Activated CD8-positive, alpha-beta T cell treated with anti-CD3 and anti-CD28 coated beads, Interleukin-2, amount 10 ng/mL, durations not matched to agents 7 days and 5 days (primary cell): ENCODE data around the gene CDH26. TPM values are rescaled to one million over a fixed set of nuclear protein-coding genes. Genes with fewer than 3 reads are reported as not detected.

Experiments used
- ATAC-seq: fragments of 150-1000 bp; cut with Tn5 transposase; one replicate; pipeline ENCODE4 v1.10.0; 2021; ENCODE audit warnings: moderate library complexity
- CTCF ChIA-PET: fragments of 350-600 bp; sonication (Branson Sonifier 250); formaldehyde crosslinking; loops from one replicate; lab custom pipeline; 2021; ENCODE audit warnings: antibody characterized with exemption; lab: Charles Lee
- POLR2A ChIA-PET: fragments of 350-600 bp; sonication (Branson Sonifier 250); formaldehyde crosslinking; loops from one replicate; lab custom pipeline; 2021; ENCODE audit warnings: antibody characterized with exemption; lab: Charles Lee
- DNase-seq: peaks from one replicate; pipeline ENCODE4 v3.0.0-alpha.2; 2020
- H3K27ac Mint-ChIP-seq: one replicate; pipeline ENCODE4 v1.8.0; 2021; ENCODE audit warnings: mild to moderate bottlenecking, mixed read lengths
- H3K27me3 Mint-ChIP-seq: one replicate; pipeline ENCODE4 v1.8.0; 2021; ENCODE audit warnings: low read depth, mixed read lengths
- H3K36me3 Mint-ChIP-seq: one replicate; pipeline ENCODE4 v1.8.0; 2021; ENCODE audit warnings: low read depth, mixed read lengths
- H3K4me1 Mint-ChIP-seq: one replicate; pipeline ENCODE4 v1.8.0; 2021; ENCODE audit warnings: low read depth, mixed read lengths
- H3K4me3 Mint-ChIP-seq: one replicate; pipeline ENCODE4 v1.8.0; 2021; ENCODE audit warnings: mild to moderate bottlenecking, mixed read lengths
- H3K9me3 Mint-ChIP-seq: one replicate; pipeline ENCODE4 v1.8.0; 2022; ENCODE audit warnings: mixed read lengths; ENCODE audit not compliant: insufficient read depth
- total RNA-seq, 2 experiments: library from RNA; stranded (reverse); gene quantifications; one replicate each; pipeline ENCODE4 v1.2.3, GENCODE V29; 2021

The CDH26 gene
- under 1 TPM; 0.26 to 0.34 TPM for total RNA-seq

DNA sequence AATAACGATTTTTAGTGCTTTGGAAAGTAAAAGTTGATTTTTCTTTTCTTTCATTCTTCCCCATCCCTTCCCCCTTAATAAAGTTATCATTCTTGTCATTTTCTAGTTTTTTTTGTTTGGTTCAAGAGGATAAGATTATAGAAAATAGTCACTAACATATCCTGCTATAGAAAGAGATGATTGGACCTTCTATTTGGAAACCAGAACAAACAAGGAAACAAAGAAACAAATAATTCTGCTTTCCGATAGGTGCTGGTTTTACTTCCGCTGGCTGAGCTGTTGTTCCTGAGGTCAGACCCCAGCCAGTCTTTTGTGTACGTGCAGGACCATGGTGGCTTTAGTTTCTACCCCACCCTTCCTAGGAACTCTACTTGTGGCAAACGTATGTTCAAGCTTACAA lies at the start of gene CDH26:
TSS of gene CDH26 (plus strand) at position 301 of the 400 bp plus-strand sequence. CDS start 304 bp downstream, outside the sequence.
- ChIA-PET POLR2A (no interaction called here), CTCF (interaction anchor here (0.9 kb wide), 1 partner anchor 24 kb away, joined by 4 read pairs; no protein-coding TSS in a partner anchor)
- Mint-ChIP-seq H3K4me3 (no peak within 1 kb of the TSS), H3K27ac (no peak within 1 kb of the TSS), H3K27me3 (no peaks in the 10 kb centered on the region), H3K4me1 (no peaks in the 10 kb centered on the region), H3K36me3 (no peaks in the 10 kb centered on the region), H3K9me3 (no peaks in the 10 kb centered on the region)
- DNase-seq (no peak), ATAC-seq (no peak)

DNA sequence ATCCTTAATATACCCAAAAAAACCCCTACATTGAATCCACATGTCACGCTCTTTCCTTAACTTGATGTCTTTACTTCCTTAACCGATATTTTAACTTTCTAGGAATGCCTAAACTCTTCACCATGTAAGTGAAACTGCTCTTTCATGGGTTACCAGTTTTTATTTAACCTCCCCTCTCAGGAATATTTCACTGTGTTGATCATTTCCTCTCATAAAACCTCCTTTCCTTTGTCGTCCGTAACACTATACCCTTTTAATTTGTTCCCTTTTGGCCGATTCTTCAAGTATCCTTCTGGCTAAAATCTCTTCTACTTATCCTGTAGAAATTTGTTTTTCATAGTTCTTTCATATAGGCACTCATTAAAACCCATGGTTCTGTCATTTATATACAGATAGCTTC lies 49.4 kb upstream of the CDH26 start:
- Mint-ChIP-seq H3K36me3 (no peaks in the 10 kb centered on the region), H3K27me3 (peaks cover 3% of the 10 kb centered on the region), H3K9me3 (no peaks in the 10 kb centered on the region), H3K4me3 (no peak overlapping the region), H3K4me1 (no peaks in the 10 kb centered on the region), H3K27ac (no peak overlapping the region)
- DNase-seq (no peak), ATAC-seq (no peak)
- CTCF ChIA-PET = interaction anchor here (1.4 kb wide), 1 partner anchor 12 kb away, joined by 3 read pairs; no protein-coding TSS in a partner anchor
- POLR2A ChIA-PET = no interaction called here

DNA sequence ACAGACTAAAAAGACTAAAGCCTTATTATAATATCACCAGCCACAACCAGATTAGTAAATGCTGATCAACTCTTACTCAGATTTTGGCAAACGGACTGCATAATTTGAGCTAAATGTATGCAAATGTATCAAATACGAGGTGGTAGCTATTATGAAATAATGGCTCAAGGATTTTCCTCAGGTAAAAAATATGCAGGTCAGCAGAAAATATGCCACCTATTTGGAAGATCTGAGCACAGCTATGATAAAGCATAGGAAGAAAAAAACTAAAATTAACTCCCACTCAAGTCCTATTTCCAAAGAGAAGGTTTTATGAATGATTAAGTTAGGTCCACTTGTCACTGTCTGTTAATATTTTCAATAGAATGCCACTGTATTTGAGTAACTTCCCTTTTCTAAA lies 47.2 kb upstream of the CDH26 start:
- Mint-ChIP-seq H3K27ac (no peak overlapping the region), H3K9me3 (no peaks in the 10 kb centered on the region)

DNA sequence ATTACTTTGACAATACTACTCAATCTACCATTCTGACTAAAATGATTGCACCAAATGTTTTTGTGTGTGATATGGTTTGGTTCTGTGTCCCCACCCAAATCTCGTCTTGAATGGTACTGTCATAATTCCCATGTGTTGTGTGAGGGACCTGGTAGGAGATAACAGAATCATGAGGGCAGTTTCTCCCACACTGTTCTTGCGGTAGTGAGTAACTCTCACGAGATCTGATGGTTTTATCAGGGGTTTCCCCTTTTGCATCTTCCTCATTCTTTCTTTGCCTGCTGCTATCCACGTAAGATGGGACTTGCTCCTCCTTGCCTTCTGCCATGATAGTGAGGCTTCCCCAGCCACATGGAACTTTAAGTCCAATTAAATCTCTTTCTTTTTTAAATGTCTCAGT lies 45.6 kb upstream of the CDH26 start:
- no peaks in the 10 kb centered on the region for H3K36me3 Mint-ChIP-seq
- ATAC-seq (no peak), DNase-seq (no peak)
- POLR2A ChIA-PET = no interaction called here
- CTCF ChIA-PET = interaction anchor here (1.4 kb wide), 1 partner anchor 22 kb away, joined by 5 read pairs; no protein-coding TSS in a partner anchor
- no peak overlapping the region for H3K27ac Mint-ChIP-seq
- H3K27me3 Mint-ChIP-seq = no peaks in the 10 kb centered on the region
- no peaks in the 10 kb centered on the region for H3K4me1 Mint-ChIP-seq
- H3K9me3 Mint-ChIP-seq = no peaks in the 10 kb centered on the region
- no peak overlapping the region for H3K4me3 Mint-ChIP-seq

More for the DNA sequence above, 47.2 kb upstream of the CDH26 start:
- ChIA-PET CTCF (interaction anchor here (1.3 kb wide), 1 partner anchor 30 kb away, joined by 3 read pairs; no protein-coding TSS in a partner anchor), POLR2A (no interaction called here)
- Mint-ChIP-seq H3K36me3 (no peaks in the 10 kb centered on the region), H3K4me3 (no peak overlapping the region), H3K4me1 (no peaks in the 10 kb centered on the region), H3K27me3 (peaks cover 3% of the 10 kb centered on the region)
- DNase-seq (no peak), ATAC-seq (no peak)

DNA sequence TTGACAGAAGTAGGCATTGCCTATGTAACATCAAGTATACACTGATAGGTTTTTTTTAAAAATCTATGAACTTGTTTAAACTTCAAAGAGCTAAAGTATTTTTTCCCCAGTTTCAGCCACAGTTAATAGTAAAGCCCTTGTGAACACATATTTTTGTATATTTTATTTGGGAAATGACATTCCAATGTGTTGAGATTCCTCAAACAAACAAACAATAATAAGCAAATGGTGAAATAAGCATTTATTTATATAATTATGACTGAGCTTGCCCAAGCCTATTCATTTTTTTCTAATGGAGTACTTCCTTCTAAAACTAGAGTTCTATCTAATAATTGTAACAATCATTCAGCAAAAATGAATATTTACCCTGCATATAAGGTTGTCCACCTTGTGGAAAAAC lies 37.3 kb upstream of the CDH26 start:
- Mint-ChIP-seq H3K27me3 (peaks cover 18% of the 10 kb centered on the region), H3K36me3 (no peaks in the 10 kb centered on the region), H3K4me3 (no peak overlapping the region), H3K9me3 (no peaks in the 10 kb centered on the region), H3K4me1 (no peaks in the 10 kb centered on the region), H3K27ac (no peak overlapping the region)
- DNase-seq (no peak), ATAC-seq (no peak)
- POLR2A ChIA-PET = no interaction called here
- CTCF ChIA-PET = interaction anchor here (1.3 kb wide), 1 partner anchor 138 kb away, joined by 3 read pairs; no protein-coding TSS in a partner anchor

DNA sequence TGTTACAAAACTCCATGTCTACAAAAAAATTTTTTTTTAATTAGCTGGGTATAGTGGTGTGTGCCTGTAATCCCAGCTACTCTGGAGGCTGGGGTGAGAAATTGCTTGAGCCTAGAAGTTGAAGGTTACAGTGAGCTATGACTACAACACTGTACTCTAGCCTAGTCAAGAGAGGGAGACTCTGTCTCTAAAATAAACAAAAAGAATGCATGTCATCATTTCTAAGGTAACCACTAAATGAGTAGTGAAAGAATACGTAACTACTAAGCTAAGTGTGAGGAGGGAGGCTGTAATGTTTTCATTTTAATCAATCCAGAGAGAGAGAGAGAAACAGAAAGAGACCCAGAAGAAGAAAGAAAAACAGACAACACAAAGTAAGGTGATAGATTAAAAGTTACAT lies 34.7 kb upstream of the CDH26 start:
- ChIA-PET CTCF (no interaction called here), POLR2A (no interaction called here)
- Mint-ChIP-seq H3K9me3 (no peaks in the 10 kb centered on the region), H3K27ac (no peak overlapping the region), H3K4me1 (no peaks in the 10 kb centered on the region), H3K27me3 (peaks cover 18% of the 10 kb centered on the region), H3K36me3 (no peaks in the 10 kb centered on the region), H3K4me3 (no peak overlapping the region)
- DNase-seq (no peak), ATAC-seq (no peak)

DNA sequence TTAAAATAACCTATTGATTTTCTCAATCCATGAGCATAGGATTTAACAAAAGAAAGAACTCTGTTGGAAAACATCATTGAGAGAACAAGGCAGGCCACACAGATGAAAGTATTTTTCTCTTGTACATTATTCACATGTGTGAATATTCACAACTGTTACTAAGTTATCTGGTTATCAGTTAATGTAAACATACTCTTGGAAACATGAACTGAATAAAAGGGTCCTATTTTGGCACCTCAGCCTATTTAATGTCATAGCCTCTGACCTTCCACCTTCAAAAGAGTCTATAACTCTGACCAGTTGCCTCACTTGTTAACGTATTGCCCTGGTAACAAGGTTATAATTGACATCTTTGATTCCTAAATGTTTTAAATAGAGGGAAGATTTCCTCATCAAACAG lies 32.9 kb upstream of the CDH26 start:
- POLR2A ChIA-PET = no interaction called here

DNA sequence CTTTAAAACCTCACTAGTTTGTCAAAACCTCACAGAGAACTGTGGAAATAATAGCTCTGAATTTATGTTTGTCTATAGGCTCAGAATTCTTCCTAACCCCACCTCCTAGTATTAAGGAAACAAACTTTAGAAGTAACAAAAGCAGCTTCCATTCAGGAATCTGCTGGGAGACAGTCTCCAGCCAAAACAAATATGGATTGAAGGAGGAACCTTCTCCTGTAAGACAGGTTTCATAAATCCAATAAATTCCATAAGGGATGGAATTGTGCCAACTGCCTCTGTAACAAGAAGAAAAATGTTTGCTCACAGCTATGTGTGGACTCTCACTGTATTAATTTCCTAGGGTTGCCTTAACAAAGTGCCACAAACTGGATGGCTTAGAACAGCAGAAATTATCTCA lies 32.3 kb upstream of the CDH26 start:
- no peak overlapping the region for H3K27ac Mint-ChIP-seq
- no peaks in the 10 kb centered on the region for H3K9me3 Mint-ChIP-seq
- ChIA-PET CTCF (interaction anchor here (1.1 kb wide), 1 partner anchor 14 kb away, joined by 4 read pairs; the partner anchor contains the start of genes FAM217B and PPP1R3D), POLR2A (no interaction called here)
- no peak overlapping the region for H3K4me3 Mint-ChIP-seq
- DNase-seq (no peak), ATAC-seq (no peak)
- H3K4me1 Mint-ChIP-seq = no peaks in the 10 kb centered on the region
- peaks cover 20% of the 10 kb centered on the region for H3K27me3 Mint-ChIP-seq
- no peaks in the 10 kb centered on the region for H3K36me3 Mint-ChIP-seq

More for the DNA sequence above, 32.9 kb upstream of the CDH26 start:
- no peak overlapping the region for H3K4me3 Mint-ChIP-seq
- no peak overlapping the region for H3K27ac Mint-ChIP-seq
- peaks cover 20% of the 10 kb centered on the region for H3K27me3 Mint-ChIP-seq
- H3K9me3 Mint-ChIP-seq = no peaks in the 10 kb centered on the region
- H3K4me1 Mint-ChIP-seq = no peaks in the 10 kb centered on the region
- no peaks in the 10 kb centered on the region for H3K36me3 Mint-ChIP-seq
- ATAC-seq (no peak), DNase-seq (no peak)
- CTCF ChIA-PET = interaction anchor here (1.0 kb wide), 1 partner anchor 15 kb away, joined by 3 read pairs; the partner anchor contains the start of genes FAM217B and PPP1R3D

DNA sequence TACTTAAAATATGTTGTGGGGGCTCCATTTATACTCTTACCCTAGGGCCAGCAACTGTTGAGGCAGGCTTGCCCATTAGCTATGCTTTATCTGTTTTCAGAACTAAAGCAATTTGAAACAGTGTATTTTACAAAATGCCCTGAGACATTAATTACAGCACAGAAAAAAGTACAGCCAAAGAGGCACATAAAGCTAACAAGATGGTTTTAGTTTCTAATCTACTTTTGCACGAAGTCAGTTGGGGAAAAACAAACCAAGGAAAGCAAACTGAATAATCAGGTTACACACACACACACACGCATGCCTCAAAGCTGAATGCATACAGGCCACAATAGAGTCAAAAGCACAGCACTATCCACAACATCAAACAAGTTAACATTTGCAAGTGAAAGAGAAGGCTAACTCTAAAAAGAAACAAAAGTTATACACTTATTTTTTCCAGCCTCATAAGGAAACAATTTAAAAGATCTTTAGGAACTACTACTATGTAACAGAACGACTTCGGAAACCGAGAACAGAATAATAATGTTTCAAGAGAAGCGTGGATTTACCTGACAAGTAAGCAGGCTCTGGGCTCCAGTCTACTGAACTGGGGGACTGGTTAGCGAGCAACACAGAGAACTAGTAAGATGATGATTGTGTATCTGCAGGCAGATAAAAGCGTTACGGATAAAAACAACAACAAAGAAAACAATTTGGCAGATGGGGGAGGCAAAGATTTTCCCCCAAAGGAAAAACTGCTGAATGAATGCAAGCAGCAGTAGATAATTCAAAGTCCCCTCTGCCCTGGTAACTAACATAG lies 26.5 kb upstream of the CDH26 start:
- H3K27me3 Mint-ChIP-seq = peaks cover 8% of the 10 kb centered on the region
- no peak for DNase-seq
- peak overlapping the region; percentile 56 for H3K4me3 Mint-ChIP-seq
- H3K27ac Mint-ChIP-seq = peak overlapping the region; percentile 17
- no peak for ATAC-seq
- peaks cover 4% of the 10 kb centered on the region for H3K36me3 Mint-ChIP-seq
- POLR2A ChIA-PET = interaction anchor here (1.2 kb wide), 1 partner anchor 9 kb away, joined by 6 read pairs; the partner anchor contains the start of genes FAM217B and PPP1R3D
- H3K4me1 Mint-ChIP-seq = peaks cover 7% of the 10 kb centered on the region
- CTCF ChIA-PET = interaction anchor here (0.7 to 1.5 kb wide), 2 partner anchors 8 to 126 kb away, joined by 4 to 6 read pairs; partner anchors contain the start of genes FAM217B and PPP1R3D
- H3K9me3 Mint-ChIP-seq = no peaks in the 10 kb centered on the region

DNA sequence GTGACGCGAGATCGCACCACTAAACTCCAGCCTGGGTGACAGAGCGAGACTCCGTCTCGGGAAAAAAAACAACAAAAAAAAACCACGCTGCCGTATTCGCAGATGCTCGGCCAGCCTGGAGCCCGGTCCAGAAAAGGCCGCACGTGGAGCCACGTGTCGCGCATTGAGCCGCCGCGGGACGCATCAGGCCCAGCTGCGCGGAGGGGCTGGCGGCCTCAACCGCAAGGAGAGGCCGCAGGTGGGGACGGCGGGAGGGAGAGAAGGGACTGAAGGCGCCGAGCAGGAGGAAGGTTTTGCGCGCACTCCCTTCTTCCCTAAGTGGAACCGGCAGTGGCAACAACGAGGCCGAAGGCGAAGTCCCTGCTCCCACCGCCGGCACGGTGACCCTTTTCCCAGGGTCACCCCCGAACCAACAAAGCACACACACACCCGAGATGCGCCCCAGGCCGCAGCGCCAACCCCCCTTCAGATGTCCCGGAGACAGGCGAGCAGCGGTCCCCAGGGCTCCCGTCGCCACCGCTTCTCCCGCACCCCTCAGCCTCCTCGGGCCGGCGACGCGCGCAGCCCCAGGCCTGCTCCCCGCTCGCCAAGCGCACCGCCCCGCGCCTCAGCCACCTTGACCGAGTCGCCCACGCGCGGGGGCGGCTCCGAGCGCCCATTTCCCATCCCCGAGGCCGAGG lies 25.5 kb upstream of the CDH26 start:
- peaks cover 4% of the 10 kb centered on the region for H3K36me3 Mint-ChIP-seq
- peaks cover 8% of the 10 kb centered on the region for H3K27me3 Mint-ChIP-seq
- H3K9me3 Mint-ChIP-seq = no peaks in the 10 kb centered on the region
- H3K4me3 Mint-ChIP-seq = peak overlapping the region; percentile 57
- ATAC-seq (no peak), DNase-seq (no peak)
- no peak overlapping the region for H3K27ac Mint-ChIP-seq
- ChIA-PET CTCF (interaction anchor here (4.3 kb wide), 1 partner anchor 16 kb away, joined by 39 read pairs; no protein-coding TSS in a partner anchor), POLR2A (no interaction called here)
- H3K4me1 Mint-ChIP-seq = peaks cover 13% of the 10 kb centered on the region

DNA sequence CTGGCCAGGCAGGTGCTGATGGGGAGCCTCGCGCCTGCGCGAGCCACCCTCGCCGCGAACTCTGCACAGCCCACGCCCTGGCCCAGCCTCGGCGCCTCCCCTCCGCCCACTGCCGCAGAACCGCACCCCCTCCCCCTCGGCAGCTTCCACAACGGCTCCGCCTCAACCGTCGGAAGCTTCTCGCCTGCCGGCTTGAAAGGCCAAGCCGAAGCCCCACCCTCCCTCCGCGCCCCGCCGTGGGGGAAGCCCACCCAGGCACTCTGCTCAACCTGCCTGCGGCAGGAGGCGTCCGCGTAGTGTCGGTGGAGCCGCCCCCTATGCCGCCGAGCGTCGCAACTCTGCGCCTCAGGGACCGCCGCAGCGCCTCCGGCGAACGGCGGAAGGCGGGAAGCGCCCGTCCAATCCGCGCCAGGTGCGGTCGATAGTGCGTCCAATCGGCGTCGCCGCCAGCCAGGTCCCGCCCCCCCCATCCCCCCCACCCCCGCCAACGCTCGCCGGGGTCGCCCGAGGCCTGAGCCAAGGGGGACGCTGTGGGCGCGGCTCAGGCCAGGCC lies 24.9 kb upstream of the CDH26 start, which contains the start of gene SYCP2:
TSS of gene SYCP2 (minus strand) at position 342 of the 553 bp plus-strand sequence. CDS start 11,224 bp downstream, outside the sequence.
- peaks cover 19% of the 10 kb centered on the region for H3K4me1 Mint-ChIP-seq
- peaks cover 8% of the 10 kb centered on the region for H3K27me3 Mint-ChIP-seq
- ChIA-PET POLR2A (no interaction called here), CTCF (interaction anchor here (0.6 to 4.3 kb wide), 10 partner anchors 11 to 469 kb away, joined by 3 to 39 read pairs (median 4); no protein-coding TSS in a partner anchor)
- H3K36me3 Mint-ChIP-seq = peaks cover 9% of the 10 kb centered on the region
- peak within 1 kb of the TSS; percentile 67 for H3K4me3 Mint-ChIP-seq
- ATAC-seq (peak; percentile 76), DNase-seq (peak; percentile 59)
- peak within 1 kb of the TSS; percentile 69 for H3K27ac Mint-ChIP-seq
- no peaks in the 10 kb centered on the region for H3K9me3 Mint-ChIP-seq
